ENCODE data around the gene TMEM244. TPM values are rescaled to one million over a fixed set of nuclear protein-coding genes. Genes with fewer than 3 reads are reported as not detected.

Gene TMEM244
- total and polyA plus RNA-seq, 2 of the 13 experiments (the other 11 are each of a cell fraction or from before 2014, with no cell fraction given) = not detected

DNA sequence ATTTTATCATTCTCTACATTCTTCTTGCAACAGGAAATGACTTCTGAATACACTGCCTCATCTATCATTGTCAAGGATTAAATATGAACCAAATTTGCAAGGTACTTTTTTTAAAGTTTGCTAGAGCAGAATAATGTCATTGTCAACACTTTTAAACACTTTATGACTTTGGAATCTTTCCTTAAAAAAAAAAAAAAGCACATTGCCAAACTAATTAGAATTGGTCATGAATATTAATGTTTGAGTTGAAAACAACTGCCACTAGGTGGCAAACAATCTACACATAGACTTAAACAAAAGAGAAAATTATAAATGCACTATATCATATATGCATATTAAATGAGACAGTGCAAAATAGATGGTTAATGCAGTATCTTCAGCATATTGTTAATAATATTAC is 32.5 kb upstream of the TMEM244 start:
- H3K4me3 ChIP-seq (replicated peaks in 1 of 3; ENCODE audit: insufficient read depth in 1 of 3, low read depth in 2 of 3, low read length in 3 of 3) = no peak overlapping the region
- no peaks in the 10 kb centered on the region for H3K9me3 ChIP-seq (ENCODE audit: low read length)
- TF ChIP-seq SP2 (CRISPR knock-in tag; IDR thresholded peaks at IDR 0.05) = no peak
- no peak for TF ChIP-seq ZNF484 (CRISPR knock-in tag; IDR thresholded peaks at IDR 0.05; ENCODE audit: borderline replicate concordance, low read depth)
- TF ChIP-seq HNRNPK (IDR thresholded peaks at IDR 0.05; ENCODE audit: low read depth, low read length, poor library complexity, severe bottlenecking) = no peak
- no peak for TF ChIP-seq ZNF563 (CRISPR knock-in tag; IDR thresholded peaks at IDR 0.05)
- TF ChIP-seq ZNF773 (CRISPR knock-in tag; IDR thresholded peaks at IDR 0.05; ENCODE audit: borderline replicate concordance) = no peak
- no peak for TF ChIP-seq ZNF225 (CRISPR knock-in tag; IDR thresholded peaks at IDR 0.05)
- no peak for TF ChIP-seq ZNF230 (CRISPR knock-in tag; IDR thresholded peaks at IDR 0.05)
- TF ChIP-seq, protein P1, sequence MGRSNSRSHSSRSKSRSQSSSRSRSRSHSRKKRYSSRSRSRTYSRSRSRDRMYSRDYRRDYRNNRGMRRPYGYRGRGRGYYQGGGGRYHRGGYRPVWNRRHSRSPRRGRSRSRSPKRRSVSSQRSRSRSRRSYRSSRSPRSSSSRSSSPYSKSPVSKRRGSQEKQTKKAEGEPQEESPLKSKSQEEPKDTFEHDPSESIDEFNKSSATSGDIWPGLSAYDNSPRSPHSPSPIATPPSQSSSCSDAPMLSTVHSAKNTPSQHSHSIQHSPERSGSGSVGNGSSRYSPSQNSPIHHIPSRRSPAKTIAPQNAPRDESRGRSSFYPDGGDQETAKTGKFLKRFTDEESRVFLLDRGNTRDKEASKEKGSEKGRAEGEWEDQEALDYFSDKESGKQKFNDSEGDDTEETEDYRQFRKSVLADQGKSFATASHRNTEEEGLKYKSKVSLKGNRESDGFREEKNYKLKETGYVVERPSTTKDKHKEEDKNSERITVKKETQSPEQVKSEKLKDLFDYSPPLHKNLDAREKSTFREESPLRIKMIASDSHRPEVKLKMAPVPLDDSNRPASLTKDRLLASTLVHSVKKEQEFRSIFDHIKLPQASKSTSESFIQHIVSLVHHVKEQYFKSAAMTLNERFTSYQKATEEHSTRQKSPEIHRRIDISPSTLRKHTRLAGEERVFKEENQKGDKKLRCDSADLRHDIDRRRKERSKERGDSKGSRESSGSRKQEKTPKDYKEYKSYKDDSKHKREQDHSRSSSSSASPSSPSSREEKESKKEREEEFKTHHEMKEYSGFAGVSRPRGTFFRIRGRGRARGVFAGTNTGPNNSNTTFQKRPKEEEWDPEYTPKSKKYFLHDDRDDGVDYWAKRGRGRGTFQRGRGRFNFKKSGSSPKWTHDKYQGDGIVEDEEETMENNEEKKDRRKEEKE (IDR thresholded peaks at IDR 0.05) = no peak
- TF ChIP-seq ZNF441 (CRISPR knock-in tag; IDR thresholded peaks at IDR 0.05; ENCODE audit: borderline replicate concordance) = no peak
- TF ChIP-seq, protein P2, sequence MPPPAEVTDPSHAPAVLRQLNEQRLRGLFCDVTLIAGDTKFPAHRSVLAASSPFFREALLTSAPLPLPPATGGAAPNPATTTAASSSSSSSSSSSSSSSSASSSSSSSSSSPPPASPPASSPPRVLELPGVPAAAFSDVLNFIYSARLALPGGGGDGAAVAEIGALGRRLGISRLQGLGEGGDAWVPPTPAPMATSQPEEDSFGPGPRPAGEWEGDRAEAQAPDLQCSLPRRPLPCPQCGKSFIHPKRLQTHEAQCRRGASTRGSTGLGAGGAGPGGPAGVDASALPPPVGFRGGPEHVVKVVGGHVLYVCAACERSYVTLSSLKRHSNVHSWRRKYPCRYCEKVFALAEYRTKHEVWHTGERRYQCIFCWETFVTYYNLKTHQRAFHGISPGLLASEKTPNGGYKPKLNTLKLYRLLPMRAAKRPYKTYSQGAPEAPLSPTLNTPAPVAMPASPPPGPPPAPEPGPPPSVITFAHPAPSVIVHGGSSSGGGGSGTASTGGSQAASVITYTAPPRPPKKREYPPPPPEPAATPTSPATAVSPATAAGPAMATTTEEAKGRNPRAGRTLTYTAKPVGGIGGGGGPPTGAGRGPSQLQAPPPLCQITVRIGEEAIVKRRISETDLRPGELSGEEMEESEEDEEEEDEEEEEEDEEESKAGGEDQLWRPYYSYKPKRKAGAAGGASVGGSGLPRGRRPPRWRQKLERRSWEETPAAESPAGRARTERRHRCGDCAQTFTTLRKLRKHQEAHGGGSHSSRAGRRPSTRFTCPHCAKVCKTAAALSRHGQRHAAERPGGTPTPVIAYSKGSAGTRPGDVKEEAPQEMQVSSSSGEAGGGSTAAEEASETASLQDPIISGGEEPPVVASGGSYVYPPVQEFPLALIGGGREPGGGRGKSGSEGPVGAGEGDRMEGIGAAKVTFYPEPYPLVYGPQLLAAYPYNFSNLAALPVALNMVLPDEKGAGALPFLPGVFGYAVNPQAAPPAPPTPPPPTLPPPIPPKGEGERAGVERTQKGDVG (CRISPR knock-in tag; IDR thresholded peaks at IDR 0.05; ENCODE audit: borderline replicate concordance) = no peak
- TF ChIP-seq MAFK (conservative IDR thresholded peaks at IDR 0.05 in 1 of 2, IDR thresholded peaks at IDR 0.05 in 1 of 2; ENCODE audit: low read length in 2 of 2) = no peak
- TF ChIP-seq SNRNP70 (IDR thresholded peaks at IDR 0.05; ENCODE audit: low read depth, low read length) = no peak
- no peak for TF ChIP-seq NFKBIZ (CRISPR knock-in tag; IDR thresholded peaks at IDR 0.05)
- TF ChIP-seq ZNF761 (CRISPR knock-in tag; conservative IDR thresholded peaks at IDR 0.05) = no peak
- TF ChIP-seq ZNF382 (CRISPR knock-in tag; IDR thresholded peaks at IDR 0.05; ENCODE audit: borderline replicate concordance) = no peak
- no peak for TF ChIP-seq CBFB (CRISPR knock-in tag; IDR thresholded peaks at IDR 0.05)
- no peak for TF ChIP-seq ZNF30 (CRISPR knock-in tag; IDR thresholded peaks at IDR 0.05)
- TF ChIP-seq TAF15 (IDR thresholded peaks at IDR 0.05; ENCODE audit: low read depth, low read length, poor library complexity, severe bottlenecking) = no peak
- TF ChIP-seq NRL (CRISPR knock-in tag; IDR thresholded peaks at IDR 0.05; ENCODE audit: borderline replicate concordance) = no peak
- TF ChIP-seq IRF2 (CRISPR knock-in tag; IDR thresholded peaks at IDR 0.05) = no peak
- no peaks in the 10 kb centered on the region for H4K20me1 ChIP-seq (ENCODE audit: insufficient read depth, low read length)
- H2AFZ ChIP-seq (ENCODE audit: low read length) = no peak overlapping the region
- intact Hi-C loops (cut with micrococcal nuclease; ENCODE audit: unreplicated experiment) = no loop called here
- no peak for ATAC-seq
- H3K4me2 ChIP-seq (ENCODE audit: low read depth, low read length) = no peak overlapping the region
- no peaks in the 10 kb centered on the region for H3K4me1 ChIP-seq (ENCODE audit: insufficient read depth, low read length)
- FAIRE-seq = no peak
- in situ Hi-C loops (cut with HindIII; ENCODE audit: extremely low pct_ligation_motif_present, low pct_unique_long_range_greater_than_20kb) = no loop called here
- no peak overlapping the region for H3K9ac ChIP-seq (ENCODE audit: insufficient read depth, low read depth, low read length)
- no peaks in the 10 kb centered on the region for H3K36me3 ChIP-seq (replicated peaks in 1 of 2; ENCODE audit: control insufficient read depth in 1 of 2, insufficient read depth in 2 of 2, low read length in 2 of 2)
- ChIA-PET POLR2A (no interaction called here), CTCF (ENCODE audit: low intra/inter-chr PET ratio, low total read pairs) (no interaction called here)
- no TSS peak for BruUV-seq (replicated peaks)
- no peaks in the 10 kb centered on the region for H3K79me2 ChIP-seq (ENCODE audit: insufficient read depth, low read length)
- H3K27ac ChIP-seq (ENCODE audit: extremely low read length, insufficient read depth, low read length) = no peak overlapping the region
- DNase-seq (ENCODE audit: low spot score) = no peak
- H3K27me3 ChIP-seq (ENCODE audit: control insufficient read depth in 1 of 2, insufficient read depth in 2 of 2, low read length in 2 of 2) = peaks cover 1 to 4% of the 10 kb centered on the region in 2 experiments; a peak in 1 of 5 replicates
